Ecto neural progenitor cell (in vitro differentiated cells): ENCODE data around the gene SLC25A34.

Experiments
- DNase-seq: peaks from one replicate; pipeline ENCODE4 v3.0.0-alpha.2; 2018; ENCODE audit warnings: low spot score

SLC25A34 gene

GRCh38 chr1:15733218-15733725 is 2.8 kb upstream of the SLC25A34 start:
- DNase-seq, result no peak

GRCh38 chr1:15733726-15734226 is 2.3 kb upstream of the SLC25A34 start:
- no peak for DNase-seq

- no peak for DNase-seq
These were observed 1.8 kb upstream of the SLC25A34 start for GRCh38 chr1:15734296-15734695.

GRCh38 chr1:15734901-15735300 is 1.2 kb upstream of the SLC25A34 start:
- DNase-seq, result no peak

GRCh38 chr1:15735304-15736037 is 587 bp upstream of the SLC25A34 start:
- DNase-seq, result no peak

- DNase-seq, result no peak
These were observed 819 bp downstream of the SLC25A34 start for GRCh38 chr1:15736892-15737261.

GRCh38 chr1:15737324-15738319 is 1.6 kb downstream of the SLC25A34 start:
- no peak for DNase-seq

- DNase-seq, result no peak
These were observed 2.5 kb downstream of the SLC25A34 start for GRCh38 chr1:15738416-15739113.

- DNase-seq, result no peak
These were observed 3.2 kb downstream of the SLC25A34 start for GRCh38 chr1:15739259-15739658.

GRCh38 chr1:15739745-15740144 is 3.7 kb downstream of the SLC25A34 start:
- no peak for DNase-seq

- peak; percentile 86 for DNase-seq
These were observed 5.1 kb downstream of the SLC25A34 start for GRCh38 chr1:15740924-15741850.

GRCh38 chr1:15742339-15742801 is 6.3 kb downstream of the SLC25A34 start, which contains the start of gene TMEM82:
TMEM82 (plus strand) TSS chr1:15742499; CDS start chr1:15742560, 61 bp downstream.
- no peak for DNase-seq

- DNase-seq, result no peak
These were observed 8.1 kb downstream of the SLC25A34 start for GRCh38 chr1:15744122-15744679.

- no peak for DNase-seq
These were observed 11.3 kb downstream of the SLC25A34 start for GRCh38 chr1:15747378-15747777.

GRCh38 chr1:15748264-15748663 is 12.2 kb downstream of the SLC25A34 start:
- DNase-seq, result no peak

GRCh38 chr1:15748690-15749398 is 12.8 kb downstream of the SLC25A34 start:
- DNase-seq, result no peak

GRCh38 chr1:15749399-15750291 is 13.6 kb downstream of the SLC25A34 start:
- DNase-seq, result no peak

GRCh38 chr1:15750924-15751323 is 14.9 kb downstream of the SLC25A34 start:
- DNase-seq, result no peak

GRCh38 chr1:15751717-15752116 is 15.7 kb downstream of the SLC25A34 start:
- DNase-seq, result no peak
